ENCODE data around the gene LAMA1.

LAMA1 gene

GRCh38 chr18:7047336-7047735 lies 70.3 kb downstream of the LAMA1 start:
- no peaks in the 10 kb centered on the region for H3K9me3 ChIP-seq (ENCODE audit: control insufficient read depth in 1 of 2, low read length in 2 of 2)
- H3K27ac ChIP-seq (ENCODE audit: low read length) = no peak overlapping the region
- no peaks in the 10 kb centered on the region for H3K4me1 ChIP-seq (ENCODE audit: control insufficient read depth in 1 of 2, insufficient read depth in 2 of 2, low read length in 2 of 2)
- H3K4me3 ChIP-seq (ENCODE audit: low read depth in 1 of 2, low read length in 2 of 2) = no peak overlapping the region
- no peaks in the 10 kb centered on the region for H3K36me3 ChIP-seq (ENCODE audit: control insufficient read depth in 1 of 2, insufficient read depth in 2 of 2, low read length in 2 of 2)
- no peaks in the 10 kb centered on the region for H3K27me3 ChIP-seq (ENCODE audit: low read depth, low read length)

GRCh38 chr18:7038330-7038851 lies 79.2 kb downstream of the LAMA1 start:
- H3K4me1 ChIP-seq (ENCODE audit: control insufficient read depth in 1 of 2, insufficient read depth in 2 of 2, low read length in 2 of 2) = no peaks in the 10 kb centered on the region
- no peak overlapping the region for H3K27ac ChIP-seq (ENCODE audit: low read length)
- no peaks in the 10 kb centered on the region for H3K9me3 ChIP-seq (ENCODE audit: control insufficient read depth in 1 of 2, low read length in 2 of 2)
- H3K4me3 ChIP-seq (ENCODE audit: low read depth in 1 of 2, low read length in 2 of 2) = no peak overlapping the region
- no peaks in the 10 kb centered on the region for H3K27me3 ChIP-seq (ENCODE audit: low read depth, low read length)
- no peaks in the 10 kb centered on the region for H3K36me3 ChIP-seq (ENCODE audit: control insufficient read depth in 1 of 2, insufficient read depth in 2 of 2, low read length in 2 of 2)

DNA sequence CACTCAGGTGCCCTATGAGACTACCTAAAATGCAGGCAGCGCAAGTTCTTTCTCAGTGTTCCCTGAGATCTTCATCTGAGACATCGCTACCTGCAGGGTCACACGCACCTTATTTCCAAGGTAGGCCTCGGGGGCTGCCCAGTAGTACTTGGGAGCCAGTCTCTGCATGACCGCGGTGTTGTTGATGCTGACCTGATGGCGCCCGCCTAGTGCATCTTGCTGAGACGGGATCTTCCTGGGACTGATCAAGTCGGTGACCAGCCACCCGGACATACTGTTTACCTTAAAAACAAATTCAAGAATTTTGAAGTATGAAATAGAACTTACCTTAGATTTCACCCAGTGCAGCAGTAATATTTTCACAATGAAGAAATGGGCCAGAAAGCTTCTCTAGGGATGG lies 80.1 kb downstream of the LAMA1 start:
- Histone ChIP-seq H3K9me3 (ENCODE audit: control insufficient read depth in 1 of 2, low read length in 2 of 2) (no peaks in the 10 kb centered on the region), H3K4me1 (ENCODE audit: control insufficient read depth in 1 of 2, insufficient read depth in 2 of 2, low read length in 2 of 2) (no peaks in the 10 kb centered on the region), H3K27me3 (ENCODE audit: low read depth, low read length) (no peaks in the 10 kb centered on the region), H3K27ac (ENCODE audit: low read length) (no peak overlapping the region), H3K36me3 (ENCODE audit: control insufficient read depth in 1 of 2, insufficient read depth in 2 of 2, low read length in 2 of 2) (no peaks in the 10 kb centered on the region), H3K4me3 (ENCODE audit: low read depth in 1 of 2, low read length in 2 of 2) (no peak overlapping the region)

DNA sequence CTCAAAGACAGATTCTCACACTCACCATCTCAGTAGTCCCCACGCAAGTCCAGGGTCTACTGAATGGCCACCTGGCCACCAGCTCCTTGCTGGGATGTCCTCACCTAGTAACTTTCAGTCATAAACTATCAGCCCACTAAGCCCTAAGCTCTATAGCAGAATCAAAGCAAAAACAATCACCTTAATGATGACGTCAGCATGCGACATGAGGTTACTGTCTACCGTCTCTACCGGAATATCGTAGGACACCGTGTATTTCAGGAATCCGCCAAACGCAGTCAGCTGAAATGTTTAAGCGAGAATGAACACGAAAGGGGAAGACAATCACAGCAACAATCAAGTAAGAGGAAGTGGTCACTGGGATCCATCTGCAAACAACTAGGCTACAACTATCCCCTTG lies 81.8 kb downstream of the LAMA1 start:
- no peak overlapping the region for H3K4me3 ChIP-seq (ENCODE audit: low read depth in 1 of 2, low read length in 2 of 2)
- no peak overlapping the region for H3K27ac ChIP-seq (ENCODE audit: low read length)
- no peaks in the 10 kb centered on the region for H3K36me3 ChIP-seq (ENCODE audit: control insufficient read depth in 1 of 2, insufficient read depth in 2 of 2, low read length in 2 of 2)
- no peaks in the 10 kb centered on the region for H3K9me3 ChIP-seq (ENCODE audit: control insufficient read depth in 1 of 2, low read length in 2 of 2)
- no peaks in the 10 kb centered on the region for H3K4me1 ChIP-seq (ENCODE audit: control insufficient read depth in 1 of 2, insufficient read depth in 2 of 2, low read length in 2 of 2)
- H3K27me3 ChIP-seq (ENCODE audit: low read depth, low read length) = no peaks in the 10 kb centered on the region

DNA sequence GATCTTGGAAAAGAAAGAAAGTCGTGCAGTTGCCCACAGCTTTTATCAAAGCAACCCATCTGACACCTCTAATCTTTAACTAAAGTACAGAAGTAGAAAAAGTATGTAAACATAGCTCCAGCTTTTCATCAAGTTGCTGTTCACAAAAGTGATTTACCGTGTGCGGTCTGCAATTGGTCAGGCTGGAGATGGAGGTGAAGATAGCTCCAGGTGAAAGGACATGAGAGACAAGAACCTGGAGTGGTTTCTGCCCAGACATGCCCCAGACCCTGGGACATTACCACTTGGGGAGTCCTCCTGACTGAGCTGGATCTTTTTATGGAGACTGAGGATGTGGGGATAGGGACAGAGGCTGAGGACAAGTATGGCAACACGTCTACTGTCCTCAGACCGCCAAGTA lies 82.7 kb downstream of the LAMA1 start:
- Histone ChIP-seq H3K36me3 (ENCODE audit: control insufficient read depth in 1 of 2, insufficient read depth in 2 of 2, low read length in 2 of 2) (no peaks in the 10 kb centered on the region), H3K4me1 (ENCODE audit: control insufficient read depth in 1 of 2, insufficient read depth in 2 of 2, low read length in 2 of 2) (no peaks in the 10 kb centered on the region), H3K9me3 (ENCODE audit: control insufficient read depth in 1 of 2, low read length in 2 of 2) (no peaks in the 10 kb centered on the region), H3K27ac (ENCODE audit: low read length) (no peak overlapping the region), H3K27me3 (ENCODE audit: low read depth, low read length) (no peaks in the 10 kb centered on the region), H3K4me3 (ENCODE audit: low read depth in 1 of 2, low read length in 2 of 2) (no peak overlapping the region)

- no peak overlapping the region for H3K4me3 ChIP-seq (ENCODE audit: low read depth in 1 of 2, low read length in 2 of 2)
- H3K4me1 ChIP-seq (ENCODE audit: control insufficient read depth in 1 of 2, insufficient read depth in 2 of 2, low read length in 2 of 2) = no peaks in the 10 kb centered on the region
- H3K9me3 ChIP-seq (ENCODE audit: control insufficient read depth in 1 of 2, low read length in 2 of 2) = no peaks in the 10 kb centered on the region
- H3K27me3 ChIP-seq (ENCODE audit: low read depth, low read length) = no peaks in the 10 kb centered on the region
- H3K36me3 ChIP-seq (ENCODE audit: control insufficient read depth in 1 of 2, insufficient read depth in 2 of 2, low read length in 2 of 2) = no peaks in the 10 kb centered on the region
- no peak overlapping the region for H3K27ac ChIP-seq (ENCODE audit: low read length)
Measured at GRCh38 chr18:7032537-7032936, 85.1 kb downstream of the LAMA1 start.

GRCh38 chr18:7028625-7029024 lies 89.0 kb downstream of the LAMA1 start:
- Histone ChIP-seq H3K36me3 (ENCODE audit: control insufficient read depth in 1 of 2, insufficient read depth in 2 of 2, low read length in 2 of 2) (no peaks in the 10 kb centered on the region), H3K4me3 (ENCODE audit: low read depth in 1 of 2, low read length in 2 of 2) (no peak overlapping the region), H3K27ac (ENCODE audit: low read length) (no peak overlapping the region), H3K27me3 (ENCODE audit: low read depth, low read length) (no peaks in the 10 kb centered on the region), H3K9me3 (ENCODE audit: control insufficient read depth in 1 of 2, low read length in 2 of 2) (no peaks in the 10 kb centered on the region), H3K4me1 (ENCODE audit: control insufficient read depth in 1 of 2, insufficient read depth in 2 of 2, low read length in 2 of 2) (no peaks in the 10 kb centered on the region)

DNA sequence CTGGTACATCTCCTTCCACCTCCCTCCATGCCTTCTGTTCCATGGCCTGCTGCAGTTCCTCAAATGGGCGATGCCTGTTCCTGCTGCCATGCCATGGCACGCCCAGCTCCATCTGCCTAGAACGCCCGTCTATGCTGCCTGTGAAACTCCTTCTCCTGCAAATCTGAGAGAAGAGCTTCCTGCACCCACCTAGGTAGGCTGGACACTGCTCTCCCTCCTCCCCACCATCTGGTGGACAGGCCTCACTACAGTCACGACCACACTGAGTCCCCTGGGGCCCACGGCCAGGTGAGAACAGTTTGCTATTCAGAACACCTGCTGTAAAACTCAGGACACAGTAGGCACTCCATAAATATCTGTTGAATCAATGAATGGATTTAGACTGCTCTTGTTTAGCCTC lies 92.4 kb downstream of the LAMA1 start:
- Histone ChIP-seq H3K9me3 (ENCODE audit: control insufficient read depth in 1 of 2, low read length in 2 of 2) (no peaks in the 10 kb centered on the region), H3K27me3 (ENCODE audit: low read depth, low read length) (no peaks in the 10 kb centered on the region), H3K4me1 (ENCODE audit: control insufficient read depth in 1 of 2, insufficient read depth in 2 of 2, low read length in 2 of 2) (no peaks in the 10 kb centered on the region), H3K36me3 (ENCODE audit: control insufficient read depth in 1 of 2, insufficient read depth in 2 of 2, low read length in 2 of 2) (no peaks in the 10 kb centered on the region), H3K27ac (ENCODE audit: low read length) (no peak overlapping the region), H3K4me3 (ENCODE audit: low read depth in 1 of 2, low read length in 2 of 2) (no peak overlapping the region)

DNA sequence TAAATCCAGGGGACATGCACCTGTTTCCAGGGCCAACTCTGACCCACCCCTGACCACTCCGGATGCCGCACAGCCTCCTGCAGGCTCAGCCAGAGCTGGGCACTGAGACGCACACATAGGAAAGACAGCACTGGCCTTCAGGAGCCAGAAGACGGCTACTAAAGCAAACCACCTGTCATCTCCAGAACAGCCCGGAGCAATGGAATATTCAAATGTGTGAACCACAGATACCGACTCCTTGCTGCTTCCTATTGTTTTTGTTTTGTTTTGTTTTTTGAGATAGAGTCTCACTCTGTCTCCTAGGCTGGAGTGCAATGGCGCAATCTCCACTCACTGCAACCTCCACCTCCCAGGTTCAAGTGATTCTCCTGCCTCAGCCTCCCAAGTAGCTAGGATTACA lies 94.0 kb downstream of the LAMA1 start:
- Histone ChIP-seq H3K27me3 (ENCODE audit: low read depth, low read length) (no peaks in the 10 kb centered on the region), H3K9me3 (ENCODE audit: control insufficient read depth in 1 of 2, low read length in 2 of 2) (no peaks in the 10 kb centered on the region), H3K4me3 (ENCODE audit: low read depth in 1 of 2, low read length in 2 of 2) (no peak overlapping the region), H3K27ac (ENCODE audit: low read length) (no peak overlapping the region), H3K4me1 (ENCODE audit: control insufficient read depth in 1 of 2, insufficient read depth in 2 of 2, low read length in 2 of 2) (no peaks in the 10 kb centered on the region), H3K36me3 (ENCODE audit: control insufficient read depth in 1 of 2, insufficient read depth in 2 of 2, low read length in 2 of 2) (no peaks in the 10 kb centered on the region)

GRCh38 chr18:7023063-7023580 lies 94.5 kb downstream of the LAMA1 start:
- H3K27me3 ChIP-seq (ENCODE audit: low read depth, low read length) = no peaks in the 10 kb centered on the region
- no peaks in the 10 kb centered on the region for H3K9me3 ChIP-seq (ENCODE audit: control insufficient read depth in 1 of 2, low read length in 2 of 2)
- no peak overlapping the region for H3K27ac ChIP-seq (ENCODE audit: low read length)
- no peaks in the 10 kb centered on the region for H3K36me3 ChIP-seq (ENCODE audit: control insufficient read depth in 1 of 2, insufficient read depth in 2 of 2, low read length in 2 of 2)
- no peaks in the 10 kb centered on the region for H3K4me1 ChIP-seq (ENCODE audit: control insufficient read depth in 1 of 2, insufficient read depth in 2 of 2, low read length in 2 of 2)
- no peak overlapping the region for H3K4me3 ChIP-seq (ENCODE audit: low read depth in 1 of 2, low read length in 2 of 2)

- H3K36me3 ChIP-seq (ENCODE audit: control insufficient read depth in 1 of 2, insufficient read depth in 2 of 2, low read length in 2 of 2) = no peaks in the 10 kb centered on the region
- no peaks in the 10 kb centered on the region for H3K9me3 ChIP-seq (ENCODE audit: control insufficient read depth in 1 of 2, low read length in 2 of 2)
- no peaks in the 10 kb centered on the region for H3K4me1 ChIP-seq (ENCODE audit: control insufficient read depth in 1 of 2, insufficient read depth in 2 of 2, low read length in 2 of 2)
- no peak overlapping the region for H3K27ac ChIP-seq (ENCODE audit: low read length)
- no peaks in the 10 kb centered on the region for H3K27me3 ChIP-seq (ENCODE audit: low read depth, low read length)
- H3K4me3 ChIP-seq (ENCODE audit: low read depth in 1 of 2, low read length in 2 of 2) = no peak overlapping the region
Measured at GRCh38 chr18:7021994-7022840, 95.4 kb downstream of the LAMA1 start.
